ENCODE measurements around the gene RAB1B.

The RAB1B gene

GRCh38 chr11:66282468-66283455, 14.3 kb downstream of the RAB1B start:
- in situ Hi-C loops (cut with MboI; ENCODE audit: low sequenced_read_pairs), result no loop called here

- in situ Hi-C loops (cut with MboI; ENCODE audit: low sequenced_read_pairs), result no loop called here
Measured at GRCh38 chr11:66283461-66284105, 15.1 kb downstream of the RAB1B start.

GRCh38 chr11:66284526-66285078, 16.2 kb downstream of the RAB1B start:
- in situ Hi-C loops (cut with MboI; ENCODE audit: low sequenced_read_pairs), result no loop called here

GRCh38 chr11:66285250-66285947, 17.0 kb downstream of the RAB1B start:
- in situ Hi-C loops (cut with MboI; ENCODE audit: low sequenced_read_pairs), result no loop called here

- in situ Hi-C loops (cut with MboI; ENCODE audit: low sequenced_read_pairs), result no loop called here
Measured at GRCh38 chr11:66286699-66287098, 18.3 kb downstream of the RAB1B start.

GRCh38 chr11:66287211-66287888, 18.9 kb downstream of the RAB1B start:
- in situ Hi-C loops (cut with MboI; ENCODE audit: low sequenced_read_pairs), result no loop called here

GRCh38 chr11:66287889-66288670, 19.6 kb downstream of the RAB1B start:
- in situ Hi-C loops (cut with MboI; ENCODE audit: low sequenced_read_pairs), result no loop called here

GRCh38 chr11:66288671-66289547, 20.5 kb downstream of the RAB1B start, which contains the start of gene YIF1A:
TSS of gene YIF1A (minus strand) at chr11:66289143. CDS start at chr11:66288985, 158 bp downstream.
- in situ Hi-C loops (cut with MboI; ENCODE audit: low sequenced_read_pairs), result no loop called here

- in situ Hi-C loops (cut with MboI; ENCODE audit: low sequenced_read_pairs), result no loop called here
Measured at GRCh38 chr11:66289548-66290329, 21.3 kb downstream of the RAB1B start.

- in situ Hi-C loops (cut with MboI; ENCODE audit: low sequenced_read_pairs), result no loop called here
Measured at GRCh38 chr11:66290330-66290621, 21.8 kb downstream of the RAB1B start.

- in situ Hi-C loops (cut with MboI; ENCODE audit: low sequenced_read_pairs), result no loop called here
Measured at GRCh38 chr11:66291303-66291705, 22.9 kb downstream of the RAB1B start.

- in situ Hi-C loops (cut with MboI; ENCODE audit: low sequenced_read_pairs), result no loop called here
Measured at GRCh38 chr11:66291706-66292542, 23.5 kb downstream of the RAB1B start, which contains the start of gene TMEM151A. TSS of gene TMEM151A (plus strand) at chr11:66291894. CDS start at chr11:66292014, 120 bp downstream.

GRCh38 chr11:66292543-66293332, 24.3 kb downstream of the RAB1B start:
- in situ Hi-C loops (cut with MboI; ENCODE audit: low sequenced_read_pairs), result no loop called here

- in situ Hi-C loops (cut with MboI; ENCODE audit: low sequenced_read_pairs), result no loop called here
Measured at GRCh38 chr11:66293352-66293751, 24.9 kb downstream of the RAB1B start.

- in situ Hi-C loops (cut with MboI; ENCODE audit: low sequenced_read_pairs), result no loop called here
Measured at GRCh38 chr11:66293777-66294625, 25.6 kb downstream of the RAB1B start.

Data from HL-60/S4 treated with phorbol 12-myristate 13-acetate at 8.2 ng/mL for 4 days and 3 days (cell line).